ENCODE data around the gene MARCHF9. TPM values are rescaled to one million over a fixed set of nuclear protein-coding genes. Genes with fewer than 3 reads are reported as not detected.

The MARCHF9 gene
- total and polyA plus RNA-seq, 2 donors (not counting 1 experiment from before 2014, with no cell fraction given), result 81.4 to 128 TPM

- Histone ChIP-seq H3K9ac (ENCODE audit: low read length) (no peak overlapping the region), H3K27ac (ENCODE audit: low read length in 2 of 2) (no peak overlapping the region), H3K27me3 (replicated peaks in 1 of 4; ENCODE audit: control extremely low read depth in 1 of 4, control insufficient read depth in 3 of 4, insufficient read depth in 4 of 4, low read length in 3 of 4) (no peaks in the 10 kb centered on the region), H3K4me1 (ENCODE audit: control insufficient read depth in 2 of 2, insufficient read depth in 2 of 2, low read length in 2 of 2) (peaks cover 13 to 19% of the 10 kb centered on the region in 2 donors), H3K36me3 (replicated peaks in 1 of 2; ENCODE audit: control extremely low read depth in 1 of 2, control insufficient read depth in 1 of 2, extremely low read depth in 1 of 2, insufficient read depth in 2 of 2, low read length in 1 of 2) (peaks cover 3 to 61% of the 10 kb centered on the region in 2 experiments), H3K4me3 (ENCODE audit: control extremely low read depth in 1 of 5, extremely low read depth in 1 of 5, insufficient read depth in 1 of 5, low read depth in 2 of 5, low read length in 4 of 5) (no peak overlapping the region), H3K9me3 (ENCODE audit: control extremely low read depth in 1 of 3, control insufficient read depth in 2 of 3, insufficient read depth in 1 of 3, low read length in 2 of 3) (no peaks in the 10 kb centered on the region), H2AFZ (ENCODE audit: insufficient read depth, low read depth, low read length, poor library complexity, severe bottlenecking) (no peak overlapping the region), H3K4me2 (replicated peaks; ENCODE audit: low read depth, low read length, poor library complexity, severe bottlenecking) (peak overlapping the region; percentile 27), H3K79me2 (ENCODE audit: control insufficient read depth, insufficient read depth, low read length) (peaks cover 15% of the 10 kb centered on the region), H4K20me1 (ENCODE audit: control insufficient read depth, insufficient read depth, low read length, poor library complexity, severe bottlenecking) (peaks cover 41% of the 10 kb centered on the region)
- DNase-seq, result no peak
- no peaks in the 10 kb centered on the region for H3K27me3 Mint-ChIP-seq
- no peaks in the 10 kb centered on the region for H3K9me3 Mint-ChIP-seq (ENCODE audit: insufficient read depth)
- ChIA-PET CTCF (interaction anchor here (1.2 kb wide), 1 partner anchor 132 kb away, joined by 3 read pairs; no protein-coding TSS in a partner anchor), POLR2A (no interaction called here)
- 85% methylated on average over 9 of the region's 12 CpGs for WGBS (ENCODE audit: insufficient coverage)
- intact Hi-C loops (cut with micrococcal nuclease), result no loop called here
- peak overlapping the region; percentile 8 for H3K4me3 Mint-ChIP-seq
- no peak for ATAC-seq (ENCODE audit: low read depth)
- no peak for TF ChIP-seq EZH2 (IDR thresholded peaks at IDR 0.05; ENCODE audit: borderline replicate concordance, insufficient read depth, low read depth, low read length, poor library complexity, severe bottlenecking)
- no peak for TF ChIP-seq CTCF (IDR thresholded peaks at IDR 0.05)
- no peak overlapping the region for H3K27ac Mint-ChIP-seq
- peaks cover 9% of the 10 kb centered on the region for H3K4me1 Mint-ChIP-seq
Measured at GRCh38 chr12:57715786-57716185, 39.1 kb upstream of the MARCHF9 start.

GRCh38 chr12:57716305-57716704 is 38.6 kb upstream of the MARCHF9 start:
- no peak for TF ChIP-seq CTCF (IDR thresholded peaks at IDR 0.05)
- no peak for TF ChIP-seq EZH2 (IDR thresholded peaks at IDR 0.05; ENCODE audit: borderline replicate concordance, insufficient read depth, low read depth, low read length, poor library complexity, severe bottlenecking)
- Mint-ChIP-seq H3K4me3 (no peak overlapping the region), H3K4me1 (peaks cover 9% of the 10 kb centered on the region), H3K27me3 (no peaks in the 10 kb centered on the region), H3K27ac (no peak overlapping the region), H3K9me3 (ENCODE audit: insufficient read depth) (no peaks in the 10 kb centered on the region)
- Histone ChIP-seq H3K4me1 (ENCODE audit: control insufficient read depth in 2 of 2, insufficient read depth in 2 of 2, low read length in 2 of 2) (peaks cover 13 to 19% of the 10 kb centered on the region in 2 donors), H3K27ac (ENCODE audit: low read length in 2 of 2) (no peak overlapping the region), H3K4me2 (replicated peaks; ENCODE audit: low read depth, low read length, poor library complexity, severe bottlenecking) (no peak overlapping the region), H3K27me3 (replicated peaks in 1 of 4; ENCODE audit: control extremely low read depth in 1 of 4, control insufficient read depth in 3 of 4, insufficient read depth in 4 of 4, low read length in 3 of 4) (no peaks in the 10 kb centered on the region), H3K36me3 (replicated peaks in 1 of 2; ENCODE audit: control extremely low read depth in 1 of 2, control insufficient read depth in 1 of 2, extremely low read depth in 1 of 2, insufficient read depth in 2 of 2, low read length in 1 of 2) (peaks cover 3 to 66% of the 10 kb centered on the region in 2 experiments), H3K9me3 (ENCODE audit: control extremely low read depth in 1 of 3, control insufficient read depth in 2 of 3, insufficient read depth in 1 of 3, low read length in 2 of 3) (no peaks in the 10 kb centered on the region), H2AFZ (ENCODE audit: insufficient read depth, low read depth, low read length, poor library complexity, severe bottlenecking) (no peak overlapping the region), H4K20me1 (ENCODE audit: control insufficient read depth, insufficient read depth, low read length, poor library complexity, severe bottlenecking) (peaks cover 41% of the 10 kb centered on the region), H3K79me2 (ENCODE audit: control insufficient read depth, insufficient read depth, low read length) (peaks cover 15% of the 10 kb centered on the region), H3K4me3 (ENCODE audit: control extremely low read depth in 1 of 5, extremely low read depth in 1 of 5, insufficient read depth in 1 of 5, low read depth in 2 of 5, low read length in 4 of 5) (no peak overlapping the region), H3K9ac (ENCODE audit: low read length) (no peak overlapping the region)
- ATAC-seq (ENCODE audit: low read depth) (no peak), DNase-seq (no peak)
- CTCF ChIA-PET, result no interaction called here
- POLR2A ChIA-PET, result no interaction called here
- intact Hi-C loops (cut with micrococcal nuclease), result no loop called here
- 100% methylated on average over 2 of the region's 4 CpGs for WGBS (ENCODE audit: insufficient coverage)
